HL-60 (cell line): ENCODE data around the gene MUC20.
"Not testable (repeated sequence)": the region's sequence is repeated elsewhere in the genome, so short reads cannot be mapped to it uniquely, and the experiment has no call there.

Source experiments
- DNase-seq, 2 experiments: peaks; one replicate each; pipeline ENCODE4 v3.0.0-alpha.2; 2010 to 2020; ENCODE audit warnings: low read depth in 1 of 2, low spot score in 1 of 2
- H3K27ac ChIP-seq: fragments of 250-450 bp; sonication (Bioruptor Pico); replicated peaks from 2 replicates; pipeline ENCODE4 v1.5.1; 2020; ENCODE audit warnings: mild to moderate bottlenecking, moderate library complexity
- H3K27me3 ChIP-seq: fragments of 250-450 bp; sonication (Bioruptor Pico); 2 replicates; pipeline ENCODE4 v1.5.1; 2021; ENCODE audit warnings: mild to moderate bottlenecking, moderate library complexity; ENCODE audit not compliant: insufficient read depth, poor library complexity, severe bottlenecking
- H3K4me3 ChIP-seq: replicated peaks from 2 replicates; pipeline ENCODE4 v1.5.1; 2011; ENCODE audit warnings: mild to moderate bottlenecking, control low read depth, low read length; ENCODE audit not compliant: insufficient read depth
- CTCF ChIP-seq: IDR thresholded peaks from one replicate; pipeline ENCODE4 v1.5.1; 2011; ENCODE audit warnings: low read length, control low read depth, inconsistent platforms; ENCODE audit not compliant: insufficient read depth
- GABPA ChIP-seq: IDR thresholded peaks from 2 replicates; pipeline ENCODE4 v1.6.1; 2012; ENCODE audit warnings: low read depth
- POLR2AphosphoS5 ChIP-seq: IDR thresholded peaks from 2 replicates; pipeline ENCODE4 v1.6.1; 2012; ENCODE audit warnings: low read depth
- REST ChIP-seq: IDR thresholded peaks from 2 replicates; pipeline ENCODE4 v1.6.1; 2012; ENCODE audit warnings: low read depth; ENCODE audit not compliant: insufficient replicate concordance
- SPI1 ChIP-seq: IDR thresholded peaks from 2 replicates; pipeline ENCODE4 v1.6.1; 2012; ENCODE audit warnings: low read depth, mild to moderate bottlenecking, borderline replicate concordance

MUC20 gene

GRCh38 chr3:195711813-195712534 lies 8.8 kb upstream of the MUC20 start:
- TF ChIP-seq CTCF (no peak), POLR2AphosphoS5 (no peak), GABPA (no peak), REST (no peak), SPI1 (no peak)
- Histone ChIP-seq H3K27ac (no peak overlapping the region), H3K27me3 (no peaks in the 10 kb centered on the region), H3K4me3 (no peak overlapping the region)
- DNase-seq, result no peak

- DNase-seq, H3K27ac ChIP-seq, H3K4me3 ChIP-seq, H3K27me3 ChIP-seq: not testable (repeated sequence)
Observed at GRCh38 chr3:195712535-195712910, 8.3 kb upstream of the MUC20 start.

- H3K27me3 ChIP-seq, H3K27ac ChIP-seq, DNase-seq, H3K4me3 ChIP-seq: not testable (repeated sequence)
Observed at GRCh38 chr3:195713150-195713549, 7.6 kb upstream of the MUC20 start.

GRCh38 chr3:195714380-195715011 lies 6.3 kb upstream of the MUC20 start:
- Histone ChIP-seq H3K27me3 (peaks cover 7% of the 10 kb centered on the region), H3K27ac (no peak overlapping the region), H3K4me3 (no peak overlapping the region)
- DNase-seq, result no peak
- TF ChIP-seq POLR2AphosphoS5 (no peak), REST (no peak), GABPA (no peak), CTCF (no peak), SPI1 (no peak)

- Histone ChIP-seq H3K4me3 (no peak overlapping the region), H3K27me3 (peaks cover 7% of the 10 kb centered on the region), H3K27ac (no peak overlapping the region)
- TF ChIP-seq SPI1 (no peak), CTCF (no peak), GABPA (no peak), POLR2AphosphoS5 (no peak), REST (no peak)
- DNase-seq, result no peak
Observed at GRCh38 chr3:195715134-195715533, 5.6 kb upstream of the MUC20 start.
